Tibial artery (tissue), 4 donors: ENCODE measurements around the gene GCNA.
"Not testable (repeated sequence)": the region's sequence is repeated elsewhere in the genome, so short reads cannot be mapped to it uniquely, and the experiment has no call there.

Experiments
- DNase-seq, 2 donors: peaks; one replicate each; pipeline ENCODE4 v3.0.0-alpha.2; 2019
- H3K27ac ChIP-seq, 2 donors: fragments of 200-600 bp; sonication (generic) in 1 of 2; 1 replicate in 1 of 2; 2 replicates in 1 of 2; pipeline ENCODE4 v1.5.1; 2018 to 2019; ENCODE audit warnings: mild to moderate bottlenecking in 1 of 2
- H3K27me3 ChIP-seq, 2 donors: fragments of 200-600 bp; sonication (generic) in 1 of 2; one replicate each; pipeline versions ENCODE4 v1.5.1 to v1.6.0; 2016 to 2019
- H3K36me3 ChIP-seq, 3 donors: fragments of 200-600 bp; sonication (generic) in 2 of 3; one replicate each; pipeline ENCODE4 v1.5.1; 2016 to 2019; ENCODE audit warnings: mild to moderate bottlenecking in 2 of 3
- H3K4me1 ChIP-seq, 4 donors: fragments of 200-600 bp; sonication (generic) in 2 of 4; 1 replicate in 3 of 4; 2 replicates in 1 of 4; pipeline ENCODE4 v1.5.1; 2016 to 2019
- H3K4me3 ChIP-seq, 2 donors: fragments of 200-600 bp; sonication (generic) in 1 of 2; 1 replicate in 1 of 2; 2 replicates in 1 of 2; pipeline ENCODE4 v1.5.1; 2018 to 2019; ENCODE audit warnings: mild to moderate bottlenecking in 2 of 2
- H3K9me3 ChIP-seq, 3 donors: fragments of 200-600 bp; sonication (generic) in 1 of 3; one replicate each; pipeline ENCODE4 v1.5.1; 2016 to 2019
- intact Hi-C: fragments of 100-400 bp; cut with DNase I; formaldehyde crosslinking; loops from one replicate; pipeline ENCODE4 v1.15.0; 2023; ENCODE audit warnings: low total_unique reads
- TF ChIP-seq, protein P1 (sequence below), 2 experiments: fragments of 200-600 bp in 1 of 2; fragments of 450-650 bp in 1 of 2; IDR thresholded peaks; one replicate each; pipeline ENCODE4 v1.5.1; 2017 to 2019; ENCODE audit warnings: antibody characterized with exemption in 2 of 2, mild to moderate bottlenecking in 1 of 2, moderate library complexity in 1 of 2

GCNA gene

DNA sequence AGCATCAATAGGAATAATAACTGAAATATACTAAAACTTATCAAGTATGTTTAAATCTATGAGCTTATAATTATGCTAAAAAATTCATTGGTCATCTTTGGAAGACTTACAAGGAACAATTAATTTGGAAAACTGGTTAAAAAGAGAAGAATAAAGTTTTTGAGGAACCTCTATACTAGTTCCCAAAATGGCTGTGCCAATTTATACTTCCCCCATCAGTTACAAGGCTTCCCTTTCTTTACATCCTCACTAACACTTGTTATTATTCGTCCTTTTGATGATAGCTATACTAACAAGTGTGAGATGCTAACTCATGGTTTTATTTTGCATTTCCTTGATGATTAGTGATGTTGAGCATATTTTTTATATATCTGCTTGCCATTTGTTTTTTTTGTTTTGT, 28.3 kb upstream of the GCNA start:
- DNase-seq, result no peak
- Histone ChIP-seq H3K9me3 (no peaks in the 10 kb centered on the region), H3K4me1 (no peaks in the 10 kb centered on the region), H3K4me3 (no peak overlapping the region), H3K27ac (no peak overlapping the region), H3K27me3 (no peaks in the 10 kb centered on the region), H3K36me3 (peaks cover 20 to 44% (median 43%) of the 10 kb centered on the region in 3 donors)
- TF ChIP-seq, protein P1, sequence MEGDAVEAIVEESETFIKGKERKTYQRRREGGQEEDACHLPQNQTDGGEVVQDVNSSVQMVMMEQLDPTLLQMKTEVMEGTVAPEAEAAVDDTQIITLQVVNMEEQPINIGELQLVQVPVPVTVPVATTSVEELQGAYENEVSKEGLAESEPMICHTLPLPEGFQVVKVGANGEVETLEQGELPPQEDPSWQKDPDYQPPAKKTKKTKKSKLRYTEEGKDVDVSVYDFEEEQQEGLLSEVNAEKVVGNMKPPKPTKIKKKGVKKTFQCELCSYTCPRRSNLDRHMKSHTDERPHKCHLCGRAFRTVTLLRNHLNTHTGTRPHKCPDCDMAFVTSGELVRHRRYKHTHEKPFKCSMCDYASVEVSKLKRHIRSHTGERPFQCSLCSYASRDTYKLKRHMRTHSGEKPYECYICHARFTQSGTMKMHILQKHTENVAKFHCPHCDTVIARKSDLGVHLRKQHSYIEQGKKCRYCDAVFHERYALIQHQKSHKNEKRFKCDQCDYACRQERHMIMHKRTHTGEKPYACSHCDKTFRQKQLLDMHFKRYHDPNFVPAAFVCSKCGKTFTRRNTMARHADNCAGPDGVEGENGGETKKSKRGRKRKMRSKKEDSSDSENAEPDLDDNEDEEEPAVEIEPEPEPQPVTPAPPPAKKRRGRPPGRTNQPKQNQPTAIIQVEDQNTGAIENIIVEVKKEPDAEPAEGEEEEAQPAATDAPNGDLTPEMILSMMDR (IDR thresholded peaks at IDR 0.05), result no peak
- intact Hi-C loops, result no loop called here

GRCh38 chrX:71550578-71550977, 27.7 kb upstream of the GCNA start:
- TF ChIP-seq, protein P1 (IDR thresholded peaks at IDR 0.05), result no peak
- no peaks in the 10 kb centered on the region for H3K27me3 ChIP-seq
- intact Hi-C loops, result no loop called here
- no peak overlapping the region for H3K4me3 ChIP-seq
- no peaks in the 10 kb centered on the region for H3K4me1 ChIP-seq
- H3K27ac ChIP-seq, result no peak overlapping the region
- no peak for DNase-seq
- no peaks in the 10 kb centered on the region for H3K9me3 ChIP-seq
- peaks cover 20 to 48% (median 48%) of the 10 kb centered on the region in 3 donors for H3K36me3 ChIP-seq

- peaks cover 32 to 64% (median 54%) of the 10 kb centered on the region in 3 donors for H3K36me3 ChIP-seq
- no peak overlapping the region for H3K4me3 ChIP-seq
- H3K4me1 ChIP-seq, result no peaks in the 10 kb centered on the region
- DNase-seq, result no peak
- H3K9me3 ChIP-seq, result no peaks in the 10 kb centered on the region
- no peak overlapping the region for H3K27ac ChIP-seq
- intact Hi-C loops, result no loop called here
- no peaks in the 10 kb centered on the region for H3K27me3 ChIP-seq
- TF ChIP-seq, protein P1 (IDR thresholded peaks at IDR 0.05), result no peak
Measured at GRCh38 chrX:71556036-71556435, 22.2 kb upstream of the GCNA start.

- intact Hi-C loops, result no loop called here
- TF ChIP-seq, protein P1 (IDR thresholded peaks at IDR 0.05), result no peak
- peaks cover 60 to 82% (median 67%) of the 10 kb centered on the region in 3 donors for H3K36me3 ChIP-seq
Measured at GRCh38 chrX:71558920-71559319, 19.3 kb upstream of the GCNA start.

GRCh38 chrX:71559773-71560172, 18.5 kb upstream of the GCNA start:
- H3K4me1 ChIP-seq, intact Hi-C loops, H3K4me3 ChIP-seq, H3K27me3 ChIP-seq, DNase-seq, H3K27ac ChIP-seq, H3K9me3 ChIP-seq: not testable (repeated sequence)
- H3K36me3 ChIP-seq, result peaks cover 67 to 88% (median 68%) of the 10 kb centered on the region in 3 donors

More at GRCh38 chrX:71558920-71559319, 19.3 kb upstream of the GCNA start:
- Histone ChIP-seq H3K27me3 (no peaks in the 10 kb centered on the region), H3K4me3 (no peak overlapping the region), H3K9me3 (no peaks in the 10 kb centered on the region), H3K4me1 (no peaks in the 10 kb centered on the region), H3K27ac (no peak overlapping the region)
- DNase-seq, result no peak

GRCh38 chrX:71563921-71564320, 14.3 kb upstream of the GCNA start:
- intact Hi-C loops, result no loop called here
- Histone ChIP-seq H3K4me1 (no peaks in the 10 kb centered on the region), H3K27ac (no peak overlapping the region), H3K36me3 (peaks cover 74 to 95% (median 82%) of the 10 kb centered on the region in 3 donors), H3K9me3 (no peaks in the 10 kb centered on the region), H3K4me3 (no peak overlapping the region), H3K27me3 (no peaks in the 10 kb centered on the region)
- TF ChIP-seq, protein P1 (IDR thresholded peaks at IDR 0.05), result no peak
- no peak for DNase-seq
